Lung (tissue), 12 donors: ENCODE measurements around the gene ATF3. TPM values are rescaled to one million over a fixed set of nuclear protein-coding genes. Genes with fewer than 3 reads are reported as not detected.

Experiments
- ATAC-seq: fragments of 200-7000 bp; cut with Tn5 transposase; one replicate; pipeline ENCODE4 v1.9.1; 2020; ENCODE audit warnings: moderate number of reproducible peaks; ENCODE audit not compliant: insufficient read depth, low FRiP score
- DNase-seq, 3 donors: peaks; one replicate each; pipeline ENCODE4 v3.0.0-alpha.2; 2013 to 2017
- H3K27ac ChIP-seq, 2 donors: one replicate each; pipeline ENCODE4 v1.5.1; 2013; ENCODE audit warnings: mild to moderate bottlenecking in 2 of 2, moderate library complexity in 2 of 2, control low read depth in 1 of 2, inconsistent platforms in 1 of 2, low read depth in 1 of 2, low read length in 1 of 2
- H3K27me3 ChIP-seq, 3 donors: one replicate each; pipeline ENCODE4 v1.5.1; 2013; ENCODE audit warnings: low read length in 2 of 3; ENCODE audit not compliant: control insufficient read depth in 3 of 3, insufficient read depth in 3 of 3
- H3K36me3 ChIP-seq, 4 donors: one replicate each; pipeline ENCODE4 v1.5.1; 2013; ENCODE audit warnings: low read length in 4 of 4, mild to moderate bottlenecking in 1 of 4, moderate library complexity in 1 of 4; ENCODE audit not compliant: control insufficient read depth in 4 of 4, insufficient read depth in 4 of 4
- H3K4me1 ChIP-seq, 5 donors: one replicate each; pipeline ENCODE4 v1.5.1; 2013; ENCODE audit warnings: low read length in 5 of 5, mild to moderate bottlenecking in 2 of 5, moderate library complexity in 1 of 5; ENCODE audit not compliant: control insufficient read depth in 5 of 5, insufficient read depth in 5 of 5
- H3K4me3 ChIP-seq: one replicate; pipeline ENCODE4 v1.5.1; 2013; ENCODE audit warnings: mild to moderate bottlenecking, control low read depth, moderate library complexity
- H3K9ac ChIP-seq, 2 donors: one replicate each; pipeline ENCODE4 v1.5.1; 2013; ENCODE audit warnings: low read length in 2 of 2, control low read depth in 1 of 2; ENCODE audit not compliant: insufficient read depth in 1 of 2
- H3K9me3 ChIP-seq, 4 donors: one replicate each; pipeline ENCODE4 v1.5.1; 2013; ENCODE audit warnings: low read length in 3 of 4, mild to moderate bottlenecking in 1 of 4, moderate library complexity in 1 of 4; ENCODE audit not compliant: control insufficient read depth in 4 of 4, insufficient read depth in 3 of 4
- CTCF ChIP-seq: IDR thresholded peaks from 2 replicates; pipeline ENCODE4 v1.5.1; 2012; ENCODE audit warnings: mild to moderate bottlenecking; ENCODE audit errors: control extremely low read depth, extremely low read depth
- WGBS, 2 donors: extraction: QIAGEN DNeasy Blood & Tissue Kit; methylation state at CpG; one replicate each; pipeline ENCODE4 v1.1.7; 2013; 5-methylcytosine and 5-hydroxymethylcytosine counted together
- polyA plus RNA-seq, 2 donors: library from polyadenylated mRNA; stranded (reverse); fragments of 200-250 nt; gene quantifications; one replicate each; pipeline ENCODE4 v1.2.1, GENCODE V29; 2013
- total RNA-seq, 2 donors: library from RNA; depleted of rRNA in 1 of 2; stranded (reverse); fragments of >200 nt in 1 of 2; gene quantifications; one replicate each; pipeline ENCODE4 v1.2.1, GENCODE V29; 2014 to 2021
- donor health status: control.
- donor health status: control.
- donor health status: Bipolar disorder and iron deficiency.
- donor health status: healthy.
- donor health status: DM: yes; HTN: yes; CAD: no.

The ATF3 gene
- total and polyA plus RNA-seq, 4 donors, result 15.9 to 44.1 (median 24.4) TPM

- TF ChIP-seq CTCF, result peak; percentile 75
- Histone ChIP-seq H3K27me3 (peaks cover 0 to 3% (median 0%) of the 10 kb centered on the region in 3 donors), H3K9ac (peak overlapping the region in 1 of 2 donors; percentile 44), H3K36me3 (no peaks in the 10 kb centered on the region), H3K4me1 (peaks cover 4 to 26% (median 12%) of the 10 kb centered on the region in 5 donors), H3K9me3 (peaks cover 0 to 2% (median 0%) of the 10 kb centered on the region in 4 donors), H3K4me3 (peak overlapping the region; percentile 59), H3K27ac (peak overlapping the region; percentile 47 to 79)
- 23% methylated on average over 31 to 37 of the region's 37 CpGs for WGBS, 2 donors
- DNase-seq (peak; percentile 86 to 88 (median 87)), ATAC-seq (peak; percentile 90)
Observed at GRCh38 chr1:212665241-212666115, 56.9 kb downstream of the ATF3 start.

- no peak for ATAC-seq
- no peak overlapping the region for H3K9ac ChIP-seq
- peaks cover 0 to 2% (median 0%) of the 10 kb centered on the region in 4 donors for H3K9me3 ChIP-seq
- TF ChIP-seq CTCF, result no peak
- no peak for DNase-seq
- peaks cover 4 to 27% (median 12%) of the 10 kb centered on the region in 5 donors for H3K4me1 ChIP-seq
- WGBS, 2 donors, result 85 to 87% methylated on average over 10 of the region's 10 CpGs
- peaks cover 0 to 9% (median 0%) of the 10 kb centered on the region in 3 donors for H3K27me3 ChIP-seq
- H3K4me3 ChIP-seq, result no peak overlapping the region
- H3K36me3 ChIP-seq, result no peaks in the 10 kb centered on the region
- H3K27ac ChIP-seq, result no peak overlapping the region
Observed at GRCh38 chr1:212666116-212666775, 57.7 kb downstream of the ATF3 start.

- H3K4me3 ChIP-seq, result no peak overlapping the region
- peaks cover 0 to 9% (median 0%) of the 10 kb centered on the region in 3 donors for H3K27me3 ChIP-seq
- peak overlapping the region; percentile 68 to 94 for H3K27ac ChIP-seq
- no peak for TF ChIP-seq CTCF
- no peaks in the 10 kb centered on the region for H3K36me3 ChIP-seq
- ATAC-seq (peak; percentile 48), DNase-seq (peak; percentile 83 to 95 (median 95))
- peaks cover 4 to 34% (median 12%) of the 10 kb centered on the region in 5 donors for H3K4me1 ChIP-seq
- H3K9me3 ChIP-seq, result peaks cover 0 to 2% (median 0%) of the 10 kb centered on the region in 4 donors
- 55 to 67% methylated on average over 9 of the region's 9 CpGs for WGBS, 2 donors
- no peak overlapping the region for H3K9ac ChIP-seq
Observed at GRCh38 chr1:212667223-212668139, 58.9 kb downstream of the ATF3 start.
